ENCODE results near the gene FCRLA. TPM values are rescaled to one million over a fixed set of nuclear protein-coding genes. Genes with fewer than 3 reads are reported as not detected.

The FCRLA gene
- polyA plus RNA-seq, 1 of the 3 experiments (the other 2 are of a cell fraction): 0.13 TPM

DNA sequence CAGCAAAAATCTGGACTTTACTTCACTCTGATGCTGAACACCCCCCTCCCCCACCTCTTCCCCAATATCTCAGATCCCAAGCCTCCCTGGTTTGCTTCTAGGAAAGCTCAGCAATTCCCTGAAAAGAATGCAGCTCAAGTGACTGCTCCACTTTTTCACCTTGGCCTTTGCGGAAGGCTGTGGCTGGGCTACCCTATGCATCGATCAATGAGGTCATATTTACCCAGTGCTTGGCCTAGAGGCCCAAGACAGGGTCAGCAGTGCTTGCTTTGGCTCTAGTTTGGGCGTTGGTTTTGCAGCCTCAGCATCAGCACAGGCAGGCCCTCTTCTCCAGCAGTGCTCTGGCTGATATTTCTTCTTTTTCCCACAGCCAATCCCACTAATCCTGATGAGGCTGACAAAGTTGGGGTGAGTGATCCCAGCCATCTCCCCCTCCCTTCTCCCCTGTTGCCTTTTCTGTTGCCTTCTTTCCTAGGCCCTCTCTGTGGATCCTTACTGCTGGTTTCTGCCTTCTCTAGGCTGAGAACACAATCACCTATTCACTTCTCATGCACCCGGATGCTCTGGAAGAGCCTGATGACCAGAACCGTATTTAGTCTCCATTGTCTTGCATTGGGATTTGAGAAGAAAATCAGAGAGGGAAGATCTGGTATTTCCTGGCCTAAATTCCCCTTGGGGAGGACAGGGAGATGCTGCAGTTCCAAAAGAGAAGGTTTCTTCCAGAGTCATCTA is 29.9 kb upstream of the FCRLA start:
- no peak for DNase-seq
- Histone ChIP-seq H3K27ac (ENCODE audit: low read depth in 2 of 2, low read length in 1 of 2) (no peak overlapping the region), H3F3A (replicated peaks; ENCODE audit: insufficient read depth) (no peaks in the 10 kb centered on the region), H3K4me3 (ENCODE audit: low read depth in 2 of 2, low read length in 1 of 2) (no peak overlapping the region), H3K9me2 (no peaks in the 10 kb centered on the region), H4K20me1 (ENCODE audit: insufficient read depth) (no peaks in the 10 kb centered on the region), H3K9ac (no peak overlapping the region), H3K36me3 (replicated peaks in 1 of 2; ENCODE audit: control insufficient read depth in 1 of 2, insufficient read depth in 2 of 2, low read length in 1 of 2) (no peaks in the 10 kb centered on the region), H2AFZ (ENCODE audit: low read depth) (no peak overlapping the region), H3K9me3 (no peaks in the 10 kb centered on the region), H3K4me1 (ENCODE audit: control insufficient read depth in 1 of 2, insufficient read depth in 2 of 2, low read depth in 1 of 2, low read length in 1 of 2) (no peaks in the 10 kb centered on the region), H3K27me3 (ENCODE audit: insufficient read depth) (peaks cover 23% of the 10 kb centered on the region; the same call in 1 of the 2 replicates), H3K79me2 (ENCODE audit: insufficient read depth) (no peaks in the 10 kb centered on the region), H3K4me2 (no peak overlapping the region)
- no peak for TF ChIP-seq SIN3A (IDR thresholded peaks at IDR 0.05; ENCODE audit: borderline replicate concordance, low read depth, low read length)
- TF ChIP-seq, protein P1, sequence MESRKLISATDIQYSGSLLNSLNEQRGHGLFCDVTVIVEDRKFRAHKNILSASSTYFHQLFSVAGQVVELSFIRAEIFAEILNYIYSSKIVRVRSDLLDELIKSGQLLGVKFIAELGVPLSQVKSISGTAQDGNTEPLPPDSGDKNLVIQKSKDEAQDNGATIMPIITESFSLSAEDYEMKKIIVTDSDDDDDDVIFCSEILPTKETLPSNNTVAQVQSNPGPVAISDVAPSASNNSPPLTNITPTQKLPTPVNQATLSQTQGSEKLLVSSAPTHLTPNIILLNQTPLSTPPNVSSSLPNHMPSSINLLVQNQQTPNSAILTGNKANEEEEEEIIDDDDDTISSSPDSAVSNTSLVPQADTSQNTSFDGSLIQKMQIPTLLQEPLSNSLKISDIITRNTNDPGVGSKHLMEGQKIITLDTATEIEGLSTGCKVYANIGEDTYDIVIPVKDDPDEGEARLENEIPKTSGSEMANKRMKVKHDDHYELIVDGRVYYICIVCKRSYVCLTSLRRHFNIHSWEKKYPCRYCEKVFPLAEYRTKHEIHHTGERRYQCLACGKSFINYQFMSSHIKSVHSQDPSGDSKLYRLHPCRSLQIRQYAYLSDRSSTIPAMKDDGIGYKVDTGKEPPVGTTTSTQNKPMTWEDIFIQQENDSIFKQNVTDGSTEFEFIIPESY (IDR thresholded peaks at IDR 0.05; ENCODE audit: borderline replicate concordance, low read depth): no peak
- no peak for TF ChIP-seq EZH2phosphoT487 (IDR thresholded peaks at IDR 0.05; ENCODE audit: borderline replicate concordance, low read depth)
- TF ChIP-seq YY1 (IDR thresholded peaks at IDR 0.05; ENCODE audit: low read depth): no peak
- TF ChIP-seq, protein P2, sequence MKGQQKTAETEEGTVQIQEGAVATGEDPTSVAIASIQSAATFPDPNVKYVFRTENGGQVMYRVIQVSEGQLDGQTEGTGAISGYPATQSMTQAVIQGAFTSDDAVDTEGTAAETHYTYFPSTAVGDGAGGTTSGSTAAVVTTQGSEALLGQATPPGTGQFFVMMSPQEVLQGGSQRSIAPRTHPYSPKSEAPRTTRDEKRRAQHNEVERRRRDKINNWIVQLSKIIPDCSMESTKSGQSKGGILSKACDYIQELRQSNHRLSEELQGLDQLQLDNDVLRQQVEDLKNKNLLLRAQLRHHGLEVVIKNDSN (IDR thresholded peaks at IDR 0.05; ENCODE audit: borderline replicate concordance, low read depth): no peak
- TF ChIP-seq GABPA (IDR thresholded peaks at IDR 0.05; ENCODE audit: low read depth): no peak
- no peak for TF ChIP-seq MXI1 (IDR thresholded peaks at IDR 0.05; ENCODE audit: low read depth, low read length)
- TF ChIP-seq POLR2AphosphoS5 (IDR thresholded peaks at IDR 0.05; ENCODE audit: low read depth, low read length): no peak
- no peak for TF ChIP-seq FOSL2 (IDR thresholded peaks at IDR 0.05; ENCODE audit: borderline replicate concordance, low read depth)
- TF ChIP-seq TAF1 (IDR thresholded peaks at IDR 0.05; ENCODE audit: borderline replicate concordance, low read depth, low read length): no peak
- TF ChIP-seq TEAD4 (IDR thresholded peaks at IDR 0.05; ENCODE audit: borderline replicate concordance, insufficient read depth): no peak
- no peak for TF ChIP-seq FOXJ3 (CRISPR knock-in tag; IDR thresholded peaks at IDR 0.05)
- no peak for TF ChIP-seq GATA2 (CRISPR knock-in tag; IDR thresholded peaks at IDR 0.05)
- TF ChIP-seq ELF1 (IDR thresholded peaks at IDR 0.05): no peak
- TF ChIP-seq NRF1 (IDR thresholded peaks at IDR 0.05; ENCODE audit: low read depth, low read length): no peak
- TF ChIP-seq RCOR1 (IDR thresholded peaks at IDR 0.05; ENCODE audit: low read length): no peak
- no peak for TF ChIP-seq FOXM1 (IDR thresholded peaks at IDR 0.05; ENCODE audit: low read depth)
- POLR2A ChIA-PET: no interaction called here
- 23% methylated on average over 5 of the region's 5 CpGs for WGBS (ENCODE audit: low lambda C conversion rate)
- CTCF ChIA-PET: no interaction called here

Measured in SK-N-SH (cell line).